ENCODE results near the gene SNAI3. TPM values are rescaled to one million over a fixed set of nuclear protein-coding genes. Genes with fewer than 3 reads are reported as not detected.
A peak's percentile ranks its signal among the peaks of the same experiment; 100 is the strongest.

SNAI3 gene
- total RNA-seq, 4 donors from 2014 or later: 0.23 to 0.95 TPM; not detected in 2

DNA sequence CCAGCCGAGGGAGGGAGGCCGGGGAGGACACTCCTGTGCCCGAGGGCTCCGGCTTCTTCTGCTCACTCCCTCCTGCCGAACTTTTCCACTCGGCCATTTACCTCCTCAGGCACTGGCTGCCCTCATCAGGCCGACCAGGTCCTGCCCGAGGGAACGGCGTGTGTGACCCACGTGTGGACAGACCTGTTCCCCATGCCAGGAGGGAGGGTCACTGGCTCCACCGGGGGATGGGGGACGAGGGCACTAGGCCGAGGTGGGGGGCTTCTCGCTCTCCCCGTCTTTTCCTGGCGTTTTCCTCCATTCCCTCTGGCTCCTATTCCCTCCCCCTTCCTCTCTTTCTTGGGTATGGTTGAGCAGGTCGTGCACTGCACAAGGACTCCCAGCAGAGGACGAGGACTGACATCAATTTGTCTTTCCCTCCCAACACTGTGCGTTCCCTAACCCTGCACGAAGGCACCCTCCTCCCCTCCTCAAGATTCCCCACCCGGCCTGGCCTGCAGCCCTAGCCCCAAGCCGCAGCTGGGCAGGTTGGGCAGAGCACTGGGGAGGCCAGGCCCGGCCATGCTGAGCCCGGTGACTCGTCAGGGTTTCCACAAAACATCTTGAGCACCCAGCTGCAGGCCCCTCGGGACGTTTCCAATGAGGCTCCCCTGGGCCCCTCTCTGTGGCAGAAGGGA, 51.2 kb downstream of the SNAI3 start:
- intact Hi-C loops (cut with DNase I): loop anchor here (2.0 kb wide), 1 partner anchor 30 kb away; no protein-coding TSS in a partner anchor
- Histone ChIP-seq H3K9me3 (no peaks in the 10 kb centered on the region), H3K36me3 (peaks cover 5 to 26% (median 9%) of the 10 kb centered on the region in 3 donors), H3K4me3 (peak overlapping the region; percentile 25 to 59 (median 41)), H3K4me1 (peaks cover 15 to 41% (median 27%) of the 10 kb centered on the region in 3 donors), H3K27me3 (peaks cover 12 to 69% (median 18%) of the 10 kb centered on the region in 4 donors), H3K27ac (peak overlapping the region in 2 of 4 donors; percentile 14 to 49)
- TF ChIP-seq POLR2A (IDR thresholded peaks at IDR 0.05): no peak
- TF ChIP-seq, protein P1, sequence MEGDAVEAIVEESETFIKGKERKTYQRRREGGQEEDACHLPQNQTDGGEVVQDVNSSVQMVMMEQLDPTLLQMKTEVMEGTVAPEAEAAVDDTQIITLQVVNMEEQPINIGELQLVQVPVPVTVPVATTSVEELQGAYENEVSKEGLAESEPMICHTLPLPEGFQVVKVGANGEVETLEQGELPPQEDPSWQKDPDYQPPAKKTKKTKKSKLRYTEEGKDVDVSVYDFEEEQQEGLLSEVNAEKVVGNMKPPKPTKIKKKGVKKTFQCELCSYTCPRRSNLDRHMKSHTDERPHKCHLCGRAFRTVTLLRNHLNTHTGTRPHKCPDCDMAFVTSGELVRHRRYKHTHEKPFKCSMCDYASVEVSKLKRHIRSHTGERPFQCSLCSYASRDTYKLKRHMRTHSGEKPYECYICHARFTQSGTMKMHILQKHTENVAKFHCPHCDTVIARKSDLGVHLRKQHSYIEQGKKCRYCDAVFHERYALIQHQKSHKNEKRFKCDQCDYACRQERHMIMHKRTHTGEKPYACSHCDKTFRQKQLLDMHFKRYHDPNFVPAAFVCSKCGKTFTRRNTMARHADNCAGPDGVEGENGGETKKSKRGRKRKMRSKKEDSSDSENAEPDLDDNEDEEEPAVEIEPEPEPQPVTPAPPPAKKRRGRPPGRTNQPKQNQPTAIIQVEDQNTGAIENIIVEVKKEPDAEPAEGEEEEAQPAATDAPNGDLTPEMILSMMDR (IDR thresholded peaks at IDR 0.05): no peak
- 24 to 26% methylated on average over 14 to 24 of the region's 28 CpGs for WGBS, 2 donors
- no peak for DNase-seq

DNA sequence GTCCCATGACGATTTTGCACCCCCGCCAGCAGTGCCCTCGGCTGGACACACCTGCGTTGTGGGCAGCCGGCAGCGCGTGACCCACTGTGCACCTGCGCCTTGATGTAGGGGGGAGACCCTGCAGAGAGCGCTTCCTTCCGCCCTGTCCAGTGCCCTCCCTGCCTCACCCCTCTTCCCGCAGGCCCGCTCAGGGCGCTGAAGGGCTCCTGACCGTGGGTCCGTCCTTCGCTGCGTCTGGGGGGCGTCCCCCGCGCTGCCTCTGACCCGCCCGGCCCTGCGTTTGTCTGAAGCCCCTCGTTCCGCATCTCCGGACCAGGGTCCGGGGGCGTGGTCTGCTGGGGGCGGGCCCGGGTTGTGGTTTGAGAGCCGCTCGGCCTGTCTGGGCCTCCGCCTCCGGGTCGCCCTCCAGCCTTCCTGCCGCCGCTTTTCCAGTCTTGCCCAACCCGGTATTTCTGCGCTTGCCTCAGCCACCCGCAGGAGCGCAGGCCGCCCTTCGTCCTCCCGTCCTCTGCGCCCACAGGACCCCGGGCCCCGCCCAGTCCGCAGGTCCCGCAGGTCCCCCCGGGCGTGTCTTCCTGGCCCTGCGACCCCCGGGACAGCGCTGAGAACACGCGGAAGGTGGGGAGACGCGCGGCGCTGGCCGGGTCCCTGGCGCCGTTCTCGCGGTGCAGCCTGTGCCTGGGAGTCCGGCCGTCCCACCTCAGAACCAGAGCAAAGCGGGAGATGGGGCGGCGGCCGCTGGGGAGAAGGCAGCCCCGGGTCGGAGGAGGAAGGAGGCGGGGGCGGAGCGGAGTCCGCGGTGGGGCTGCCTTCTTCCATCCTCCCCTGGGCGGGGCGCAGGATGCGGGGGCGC, 51.9 kb downstream of the SNAI3 start:
- TF ChIP-seq, protein P1 (IDR thresholded peaks at IDR 0.05): no peak
- peak in 1 of 4 donors; percentile 7 for TF ChIP-seq POLR2A (IDR thresholded peaks at IDR 0.05)
- peaks cover 15 to 36% (median 26%) of the 10 kb centered on the region in 3 donors for H3K4me1 ChIP-seq
- H3K9me3 ChIP-seq: no peaks in the 10 kb centered on the region
- peaks cover 5 to 33% (median 15%) of the 10 kb centered on the region in 3 donors for H3K36me3 ChIP-seq
- peaks cover 10 to 61% (median 16%) of the 10 kb centered on the region in 4 donors for H3K27me3 ChIP-seq
- intact Hi-C loops (cut with DNase I): loop anchor here (2.0 kb wide), 1 partner anchor 30 kb away; no protein-coding TSS in a partner anchor
- no peak for DNase-seq
- peak overlapping the region; percentile 25 to 59 (median 41) for H3K4me3 ChIP-seq
- WGBS, 2 donors: 10 to 27% methylated on average over 2 to 10 of the region's 82 CpGs
- H3K27ac ChIP-seq: peak overlapping the region; percentile 14 to 54 (median 32)

DNA sequence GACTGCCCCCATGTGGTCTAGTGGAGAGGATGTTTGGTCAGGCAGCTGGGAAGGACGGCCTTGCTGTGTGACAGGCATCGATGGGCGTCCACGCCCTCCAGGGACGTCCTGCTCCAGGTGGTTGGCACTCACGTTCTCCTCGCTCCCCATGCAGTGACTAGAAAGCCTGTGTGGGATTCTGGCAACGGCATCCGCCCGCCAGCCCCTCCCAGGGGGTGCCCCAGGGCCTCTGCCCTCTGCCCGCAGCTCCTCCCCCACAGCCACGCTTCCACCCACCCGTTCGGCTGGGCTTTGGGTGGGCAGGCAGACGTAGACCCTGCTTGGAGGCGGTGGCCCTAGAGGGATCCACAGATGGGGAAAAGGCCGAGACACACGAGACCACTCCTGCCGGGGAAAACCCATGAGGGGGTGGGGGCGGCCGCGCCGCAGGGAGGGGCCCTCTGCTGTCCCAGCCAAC, 52.6 kb downstream of the SNAI3 start:
- H3K4me3 ChIP-seq: peak overlapping the region; percentile 25 to 59 (median 41)
- 4% methylated on average over 7 of the region's 23 CpGs; no CpG with 5 or more reads in 1 of the 2 donors for WGBS, 2 donors
- H3K27me3 ChIP-seq: peaks cover 4 to 55% (median 9%) of the 10 kb centered on the region in 4 donors
- peaks cover 15 to 30% (median 19%) of the 10 kb centered on the region in 3 donors for H3K4me1 ChIP-seq
- H3K9me3 ChIP-seq: no peaks in the 10 kb centered on the region
- TF ChIP-seq POLR2A (IDR thresholded peaks at IDR 0.05): no peak
- TF ChIP-seq, protein P1 (IDR thresholded peaks at IDR 0.05): peak in 1 of 6 experiments; percentile 18
- peak overlapping the region in 3 of 4 donors; percentile 14 to 54 (median 49) for H3K27ac ChIP-seq
- intact Hi-C loops (cut with DNase I): loop anchor here (2.0 kb wide), 1 partner anchor 29 kb away; no protein-coding TSS in a partner anchor
- no peak for DNase-seq
- H3K36me3 ChIP-seq: peaks cover 5 to 40% (median 15%) of the 10 kb centered on the region in 3 donors

DNA sequence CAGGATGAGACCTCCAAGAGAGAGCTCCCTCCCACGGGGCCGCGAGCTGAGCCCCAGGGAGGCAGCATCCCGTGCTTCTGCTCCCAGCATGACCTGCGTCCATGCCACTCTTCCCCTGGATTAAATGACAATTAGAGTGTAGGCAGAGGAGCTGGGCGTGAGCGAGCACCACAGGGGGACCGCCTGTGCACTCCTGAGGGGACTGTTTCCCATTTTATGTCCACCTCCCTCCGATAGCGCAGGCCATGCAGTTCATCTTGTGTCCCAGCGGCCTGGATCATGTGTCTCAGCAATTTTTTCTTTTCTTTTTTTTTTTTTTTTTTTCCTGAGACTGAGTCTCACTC, 53.7 kb downstream of the SNAI3 start:
- H3K27me3 ChIP-seq: peaks cover 0 to 43% (median 3%) of the 10 kb centered on the region in 4 donors
- H3K27ac ChIP-seq: no peak overlapping the region
- WGBS, 2 donors: 95 to 97% methylated on average over 6 to 11 of the region's 11 CpGs
- peaks cover 12 to 23% (median 14%) of the 10 kb centered on the region in 3 donors for H3K4me1 ChIP-seq
- TF ChIP-seq, protein P1 (IDR thresholded peaks at IDR 0.05): no peak
- TF ChIP-seq POLR2A (IDR thresholded peaks at IDR 0.05): no peak
- no peaks in the 10 kb centered on the region for H3K9me3 ChIP-seq
- intact Hi-C loops (cut with DNase I): no loop called here
- H3K4me3 ChIP-seq: no peak overlapping the region
- peaks cover 5 to 52% (median 15%) of the 10 kb centered on the region in 3 donors for H3K36me3 ChIP-seq
- DNase-seq: no peak

All from esophagus squamous epithelium (tissue), 5 donors.